ENCODE measurements around the gene TBC1D25.

GRCh38 chrX:48516285-48516684 is 23.2 kb upstream of the TBC1D25 start:
- TF ChIP-seq POLR2A (IDR thresholded peaks at IDR 0.05) (no peak), CTCF (IDR thresholded peaks at IDR 0.05) (no peak), POLR2AphosphoS5 (IDR thresholded peaks at IDR 0.05) (no peak)

Measured in prostate gland (tissue), 2 donors.